IMR-90 (cell line): ENCODE data around the gene WDR37. TPM values are rescaled to one million over a fixed set of nuclear protein-coding genes. Genes with fewer than 3 reads are reported as not detected.

ENCODE experiments used
- ATAC-seq: fragments of 200-7000 bp; cut with Tn5 transposase; 2 replicates; pipeline ENCODE4 v1.9.1; 2020; ENCODE audit warnings: low read depth, mild to moderate bottlenecking, moderate library complexity
- BruUV-seq: library from RNA; stranded (reverse); fragments of 400-500 nt; replicated peaks from 2 replicates; lab custom pipeline; 2021; lab: Mats Ljungman, UMichigan
- CTCF ChIA-PET: fragments of 300-600 bp; formaldehyde crosslinking; extraction: SDS; loops from one replicate; lab custom pipeline; 2021; ENCODE audit warnings: antibody characterized with exemption; lab: Yijun Ruan, JAX
- POLR2A ChIA-PET: fragments of 300-600 bp; sonication (Branson Sonifier 250); formaldehyde crosslinking; loops from one replicate; lab custom pipeline; 2022; ENCODE audit warnings: antibody characterized with exemption; ENCODE audit not compliant: unreplicated experiment; lab: Charles Lee
- DNase-seq: peaks from one replicate; pipeline ENCODE4 v3.0.0; 2013
- H2AFZ ChIP-seq: replicated peaks from 2 replicates; pipeline ENCODE3; 2013; ENCODE audit warnings: low read length, mild to moderate bottlenecking; ENCODE audit not compliant: poor library complexity
- H2AK5ac ChIP-seq: 2 replicates; pipeline ENCODE4 v1.6.1; 2013; ENCODE audit warnings: low read depth, low read length, inconsistent platforms
- H2AK9ac ChIP-seq: replicated peaks from 2 replicates; pipeline ENCODE3; 2013; ENCODE audit warnings: mild to moderate bottlenecking, low read depth, low read length, moderate library complexity; ENCODE audit not compliant: poor library complexity
- H2BK120ac ChIP-seq: 2 replicates; pipeline ENCODE4 v1.6.1; 2013; ENCODE audit warnings: low read depth, low read length, inconsistent platforms
- H2BK15ac ChIP-seq: 3 replicates; pipeline ENCODE4 v1.6.1; 2013; ENCODE audit warnings: low read depth, low read length, inconsistent platforms
- H2BK20ac ChIP-seq: 2 replicates; pipeline ENCODE4 v1.6.1; 2013; ENCODE audit warnings: low read depth, mild to moderate bottlenecking, inconsistent platforms, low read length, moderate library complexity
- H2BK5ac ChIP-seq: 2 replicates; pipeline ENCODE4 v1.6.1; 2013; ENCODE audit warnings: mild to moderate bottlenecking, low read depth, low read length, inconsistent platforms; ENCODE audit not compliant: poor library complexity, severe bottlenecking
- H3K14ac ChIP-seq: replicated peaks from 2 replicates; pipeline ENCODE4 v1.6.1; 2013; ENCODE audit warnings: low read depth, low read length, inconsistent platforms
- H3K18ac ChIP-seq: 2 replicates; pipeline ENCODE4 v1.6.1; 2013; ENCODE audit warnings: low read depth, low read length, control low read depth
- H3K23ac ChIP-seq: 2 replicates; pipeline ENCODE4 v1.6.1; 2013; ENCODE audit warnings: low read depth, low read length, inconsistent platforms
- H3K27ac ChIP-seq: 2 replicates; pipeline ENCODE4 v1.5.1; 2013; ENCODE audit warnings: mild to moderate bottlenecking, control low read depth, low read length; ENCODE audit not compliant: insufficient read depth
- H3K27me3 ChIP-seq: 2 replicates; pipeline ENCODE4 v1.6.1; 2013; ENCODE audit warnings: low read length; ENCODE audit not compliant: control insufficient read depth, insufficient read depth
- H3K36me3 ChIP-seq: 2 replicates; pipeline ENCODE4 v1.6.1; 2013; ENCODE audit warnings: low read length, mixed read lengths; ENCODE audit not compliant: control insufficient read depth, insufficient read depth
- H3K4ac ChIP-seq: 2 replicates; pipeline ENCODE4 v1.6.1; 2013; ENCODE audit warnings: low read depth, low read length, inconsistent platforms
- H3K4me1 ChIP-seq: 2 replicates; pipeline ENCODE4 v1.6.1; 2013; ENCODE audit warnings: low read length, mixed read lengths; ENCODE audit not compliant: control insufficient read depth, insufficient read depth
- H3K4me2 ChIP-seq: 2 replicates; pipeline ENCODE4 v1.6.1; 2013; ENCODE audit warnings: low read depth, mild to moderate bottlenecking, control low read depth, low read length, moderate library complexity
- H3K4me3 ChIP-seq: 2 replicates; pipeline ENCODE4 v1.5.1; 2013; ENCODE audit warnings: low read depth, mild to moderate bottlenecking, control low read depth, low read length, moderate library complexity; ENCODE audit not compliant: insufficient read depth
- H3K56ac ChIP-seq: 2 replicates; pipeline ENCODE4 v1.6.1; 2013; ENCODE audit warnings: low read length, inconsistent platforms; ENCODE audit not compliant: insufficient read depth; ENCODE audit errors: extremely low read depth
- H3K79me1 ChIP-seq, 2 experiments: 2 replicates each; pipeline ENCODE4 v1.6.1; 2013; ENCODE audit warnings: low read length in 2 of 2, inconsistent platforms in 1 of 2, low read depth in 1 of 2
- H3K9ac ChIP-seq: 2 replicates; pipeline ENCODE4 v1.6.1; 2013; ENCODE audit warnings: low read depth, low read length, control low read depth
- H3K9me1 ChIP-seq: 2 replicates; pipeline ENCODE4 v1.6.1; 2013; ENCODE audit warnings: low read length, inconsistent platforms; ENCODE audit not compliant: insufficient read depth
- H3K9me3 ChIP-seq: 2 replicates; pipeline ENCODE4 v1.6.1; 2013; ENCODE audit warnings: low read length; ENCODE audit not compliant: control insufficient read depth, insufficient read depth
- H4K20me1 ChIP-seq: 2 replicates; pipeline ENCODE4 v1.6.1; 2013; ENCODE audit warnings: low read length, inconsistent platforms; ENCODE audit not compliant: insufficient read depth
- H4K5ac ChIP-seq: 2 replicates; pipeline ENCODE4 v1.6.1; 2013; ENCODE audit warnings: mild to moderate bottlenecking, low read depth, low read length, control low read depth
- H4K8ac ChIP-seq, 2 experiments: 2 replicates each; pipeline ENCODE4 v1.6.1; 2013; ENCODE audit warnings: low read depth in 2 of 2, low read length in 2 of 2, control low read depth in 1 of 2, inconsistent platforms in 1 of 2
- H4K91ac ChIP-seq: 2 replicates; pipeline ENCODE4 v1.6.1; 2013; ENCODE audit warnings: low read depth, low read length, inconsistent platforms; ENCODE audit not compliant: insufficient read depth
- BHLHE40 ChIP-seq: fragments of 150-350 bp; IDR thresholded peaks from 2 replicates; pipeline ENCODE4 v1.6.1; 2016; ENCODE audit warnings: mild to moderate bottlenecking, low read depth, low read length
- CEBPB ChIP-seq: IDR thresholded peaks from 2 replicates; pipeline ENCODE4 v1.6.1; 2012; ENCODE audit warnings: low read depth, low read length, improper control_type of control experiment
- CHD1 ChIP-seq: IDR thresholded peaks from 2 replicates; pipeline ENCODE4 v1.6.1; 2012; ENCODE audit warnings: low read depth, low read length, improper control_type of control experiment
- ELK1 ChIP-seq: fragments of 150-350 bp; IDR thresholded peaks from 2 replicates; pipeline ENCODE4 v1.6.1; 2016; ENCODE audit warnings: low read depth, mild to moderate bottlenecking, low read length, moderate library complexity, borderline replicate concordance
- FOS ChIP-seq: fragments of 150-350 bp; IDR thresholded peaks from 2 replicates; pipeline ENCODE4 v1.6.1; 2016; ENCODE audit warnings: low read depth, low read length
- MAFK ChIP-seq: IDR thresholded peaks from 2 replicates; pipeline ENCODE4 v1.6.1; 2012; ENCODE audit warnings: low read depth, low read length, improper control_type of control experiment
- MAZ ChIP-seq: IDR thresholded peaks from 2 replicates; pipeline ENCODE4 v1.6.1; 2012; ENCODE audit warnings: low read depth, mild to moderate bottlenecking, low read length, improper control_type of control experiment, moderate library complexity, borderline replicate concordance
- MXI1 ChIP-seq: IDR thresholded peaks from 2 replicates; pipeline ENCODE4 v1.6.1; 2012; ENCODE audit warnings: low read depth, mild to moderate bottlenecking, low read length, moderate library complexity, borderline replicate concordance
- NFE2L2 ChIP-seq: fragments of 150-350 bp; IDR thresholded peaks from 2 replicates; pipeline ENCODE4 v1.6.1; 2016; ENCODE audit warnings: low read depth, mild to moderate bottlenecking, low read length
- POLR2A ChIP-seq: IDR thresholded peaks from 2 replicates; pipeline ENCODE4 v1.6.1; 2012; ENCODE audit warnings: mild to moderate bottlenecking, low read depth, low read length
- RAD21 ChIP-seq: IDR thresholded peaks from 2 replicates; pipeline ENCODE4 v1.6.1; 2012; ENCODE audit warnings: low read length, improper control_type of control experiment
- RCOR1 ChIP-seq: IDR thresholded peaks from 2 replicates; pipeline ENCODE4 v1.6.1; 2012; ENCODE audit warnings: mild to moderate bottlenecking, low read length, improper control_type of control experiment; ENCODE audit not compliant: insufficient replicate concordance
- RFX5 ChIP-seq: IDR thresholded peaks from 2 replicates; pipeline ENCODE4 v1.8.0; 2012; ENCODE audit warnings: low read depth, mild to moderate bottlenecking, low read length, moderate library complexity
- SMC3 ChIP-seq: fragments of 150-350 bp; IDR thresholded peaks from 2 replicates; pipeline ENCODE4 v1.6.1; 2016; ENCODE audit warnings: low read depth, mild to moderate bottlenecking, antibody characterized with exemption, low read length, moderate library complexity
- WGBS, 2 experiments: methylation state at CpG; one replicate each; pipeline versions ENCODE4 v1.1.5 to v1.1.7; 2013; ENCODE audit warnings: missing lambda C conversion rate in 2 of 2; ENCODE audit not compliant: insufficient read length in 1 of 2; ENCODE audit errors: extremely low coverage in 2 of 2; 5-methylcytosine and 5-hydroxymethylcytosine counted together
- dilution Hi-C: fragments of 300-500 bp; cut with HindIII; formaldehyde crosslinking; loops from one replicate; pipeline ENCODE4 v1.14.3; 2018; ENCODE audit warnings: low sequenced_read_pairs; ENCODE audit not compliant: unreplicated experiment
- in situ Hi-C: fragments of 300-500 bp; cut with MboI; formaldehyde crosslinking; loops from 3 replicates; pipeline ENCODE4 v1.14.3; 2019; ENCODE audit warnings: low sequenced_read_pairs, inconsistent platforms, mixed read lengths
- intact Hi-C: fragments of 100-400 bp; cut with micrococcal nuclease; formaldehyde crosslinking; loops from 2 replicates; pipeline ENCODE4 v1.10.0; 2022
- polyA plus RNA-seq, 3 experiments: library from polyadenylated mRNA; depleted of rRNA; stranded (reverse); fragments of >200 nt; gene quantifications; 2 replicates each; pipeline ENCODE4 v1.2.3, GENCODE V29; 2012; ENCODE audit warnings: low replicate concordance in 1 of 3
- total RNA-seq: library from RNA; depleted of rRNA; stranded (reverse); fragments of >200 nt; gene quantifications from 2 replicates; pipeline ENCODE4 v1.2.3, GENCODE V29; 2012
- TF ChIP-seq, protein P1 (sequence below): conservative IDR thresholded peaks from 2 replicates; pipeline ENCODE4 v1.5.1; 2012; ENCODE audit warnings: mild to moderate bottlenecking, low read depth, low read length, improper control_type of control experiment
- TF ChIP-seq, protein P2 (sequence below): fragments of 150-350 bp; IDR thresholded peaks from 2 replicates; pipeline ENCODE4 v1.6.1; 2017; ENCODE audit warnings: mild to moderate bottlenecking, antibody characterized with exemption, low read length, low read depth

WDR37 gene
- total and polyA plus RNA-seq, 2 of the 4 experiments (the other 2 are of a cell fraction), result 12.7 to 14.5 TPM

DNA sequence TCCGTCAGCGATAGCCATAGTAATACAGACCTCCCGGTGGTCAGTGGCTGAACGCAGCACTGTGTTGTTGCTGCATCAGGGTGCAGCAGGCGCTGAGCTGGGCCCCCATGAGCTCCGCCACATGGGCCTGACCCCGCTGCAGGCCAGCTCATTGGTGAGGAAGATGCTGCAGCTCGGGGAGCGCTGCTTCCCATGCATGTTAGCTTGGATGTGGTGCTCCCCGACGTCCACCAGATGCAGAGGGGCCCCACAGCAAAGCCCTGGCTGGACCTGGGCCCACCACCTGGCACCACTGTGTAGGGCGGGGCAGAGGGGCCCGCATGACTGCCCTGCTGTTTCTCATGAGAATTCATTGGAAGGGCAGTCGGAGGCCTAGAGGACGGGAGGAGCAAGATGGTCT lies 50.8 kb downstream of the WDR37 start:
- Histone ChIP-seq H3K14ac (no peak overlapping the region), H3K18ac (no peak overlapping the region), H3K27ac (no peak overlapping the region), H4K8ac (no peak overlapping the region), H3K4ac (no peak overlapping the region), H3K4me1 (peaks cover 11% of the 10 kb centered on the region), H3K36me3 (peaks cover 49% of the 10 kb centered on the region), H2AK5ac (no peak overlapping the region), H4K91ac (no peak overlapping the region), H3K79me1 (peaks cover 23 to 40% of the 10 kb centered on the region in 2 experiments), H3K4me2 (no peak overlapping the region), H2BK20ac (no peak overlapping the region), H3K23ac (no peak overlapping the region), H2AK9ac (no peak overlapping the region), H2AFZ (no peak overlapping the region), H4K20me1 (peaks cover 9% of the 10 kb centered on the region; the same call in 1 of the 2 replicates), H2BK15ac (no peak overlapping the region), H2BK120ac (no peak overlapping the region), H3K9ac (no peak overlapping the region), H2BK5ac (no peak overlapping the region), H3K9me3 (no peaks in the 10 kb centered on the region), H3K27me3 (no peaks in the 10 kb centered on the region), H3K56ac (no peak overlapping the region), H3K9me1 (peaks cover 16% of the 10 kb centered on the region), H4K5ac (no peak overlapping the region), H3K4me3 (no peak overlapping the region)
- no peak for ATAC-seq
- TF ChIP-seq CEBPB (no peak), MAZ (no peak), ELK1 (no peak), NFE2L2 (no peak), SMC3 (no peak), RFX5 (no peak), FOS (no peak), POLR2A (no peak), CHD1 (no peak), BHLHE40 (no peak), MXI1 (no peak), MAFK (no peak), RCOR1 (no peak), RAD21 (no peak)
- TF ChIP-seq, protein P1, sequence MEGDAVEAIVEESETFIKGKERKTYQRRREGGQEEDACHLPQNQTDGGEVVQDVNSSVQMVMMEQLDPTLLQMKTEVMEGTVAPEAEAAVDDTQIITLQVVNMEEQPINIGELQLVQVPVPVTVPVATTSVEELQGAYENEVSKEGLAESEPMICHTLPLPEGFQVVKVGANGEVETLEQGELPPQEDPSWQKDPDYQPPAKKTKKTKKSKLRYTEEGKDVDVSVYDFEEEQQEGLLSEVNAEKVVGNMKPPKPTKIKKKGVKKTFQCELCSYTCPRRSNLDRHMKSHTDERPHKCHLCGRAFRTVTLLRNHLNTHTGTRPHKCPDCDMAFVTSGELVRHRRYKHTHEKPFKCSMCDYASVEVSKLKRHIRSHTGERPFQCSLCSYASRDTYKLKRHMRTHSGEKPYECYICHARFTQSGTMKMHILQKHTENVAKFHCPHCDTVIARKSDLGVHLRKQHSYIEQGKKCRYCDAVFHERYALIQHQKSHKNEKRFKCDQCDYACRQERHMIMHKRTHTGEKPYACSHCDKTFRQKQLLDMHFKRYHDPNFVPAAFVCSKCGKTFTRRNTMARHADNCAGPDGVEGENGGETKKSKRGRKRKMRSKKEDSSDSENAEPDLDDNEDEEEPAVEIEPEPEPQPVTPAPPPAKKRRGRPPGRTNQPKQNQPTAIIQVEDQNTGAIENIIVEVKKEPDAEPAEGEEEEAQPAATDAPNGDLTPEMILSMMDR, result no peak
- TF ChIP-seq, protein P2, sequence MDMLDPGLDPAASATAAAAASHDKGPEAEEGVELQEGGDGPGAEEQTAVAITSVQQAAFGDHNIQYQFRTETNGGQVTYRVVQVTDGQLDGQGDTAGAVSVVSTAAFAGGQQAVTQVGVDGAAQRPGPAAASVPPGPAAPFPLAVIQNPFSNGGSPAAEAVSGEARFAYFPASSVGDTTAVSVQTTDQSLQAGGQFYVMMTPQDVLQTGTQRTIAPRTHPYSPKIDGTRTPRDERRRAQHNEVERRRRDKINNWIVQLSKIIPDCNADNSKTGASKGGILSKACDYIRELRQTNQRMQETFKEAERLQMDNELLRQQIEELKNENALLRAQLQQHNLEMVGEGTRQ, result no peak
- intact Hi-C loops (no loop called here), dilution Hi-C loops (no loop called here), in situ Hi-C loops (no loop called here)
- 96% methylated on average over 5 of the region's 15 CpGs; no CpG with 5 or more reads in 1 of the 2 experiments for WGBS, 2 experiments
- POLR2A ChIA-PET, result no interaction called here
- no TSS peak for BruUV-seq
- CTCF ChIA-PET, result interaction anchor here (0.6 kb wide), 1 partner anchor 205 kb away, joined by 3 read pairs; no protein-coding TSS in a partner anchor
- no peak for DNase-seq
